ENCODE measurements around the gene DENND11. TPM values are rescaled to one million over a fixed set of nuclear protein-coding genes. Genes with fewer than 3 reads are reported as not detected.

Gene DENND11
- total and polyA plus RNA-seq, 9 of the 15 experiments (the other 6 are each of a cell fraction or from before 2014, with no cell fraction given) = 0.07 to 1.1 (median 0.36) TPM

DNA sequence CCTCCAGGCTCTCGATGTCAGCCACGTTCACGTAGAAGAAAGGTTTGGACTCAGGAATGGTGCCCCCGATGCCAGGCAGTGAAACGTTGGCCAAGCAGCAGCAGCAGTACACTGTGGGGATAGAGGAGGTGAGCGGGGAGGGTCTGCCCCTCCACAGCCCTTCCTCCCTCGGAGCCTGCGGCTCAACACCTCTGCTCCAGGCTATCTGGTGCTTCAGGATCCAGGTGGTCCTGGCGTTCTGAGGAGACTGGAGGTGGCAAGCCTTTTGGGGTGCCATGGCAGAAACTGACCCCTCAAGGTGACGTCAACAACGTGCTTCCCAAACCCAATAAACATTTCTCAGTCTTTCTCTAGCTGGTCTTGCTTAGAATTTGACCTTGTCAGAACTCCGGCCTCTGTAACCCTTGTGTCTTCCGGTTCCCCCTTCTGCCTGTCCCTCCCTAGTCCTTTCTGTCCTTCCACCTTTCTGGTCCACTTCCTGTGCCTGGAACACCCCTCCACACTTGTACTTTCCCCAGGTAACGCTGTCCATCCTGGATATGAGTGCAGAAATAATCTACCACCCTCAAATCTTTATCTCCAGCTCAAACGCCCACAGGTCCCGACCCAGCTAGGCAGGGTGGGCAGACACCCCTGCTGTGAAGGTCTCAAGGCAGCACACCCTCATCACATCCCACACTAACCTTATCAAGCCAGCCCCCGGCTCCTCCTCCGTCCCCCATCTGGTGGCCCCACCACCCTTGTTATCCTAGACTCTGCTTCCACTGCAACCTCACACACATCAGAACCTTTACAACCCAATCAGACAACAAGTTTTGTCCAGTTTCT lies 36.5 kb downstream of the DENND11 start:
- in situ Hi-C loops (cut with MboI) (no loop called here), intact Hi-C loops (cut with micrococcal nuclease) (no loop called here)
- WGBS (ENCODE audit: insufficient coverage, low coverage, missing lambda C conversion rate) = 19% methylated on average over 18 of the region's 18 CpGs
- ATAC-seq (peak; percentile 38), DNase-seq (ENCODE audit: extremely low read depth in 1 of 4, low spot score in 3 of 4) (peak in 2 of 4 experiments; percentile 31 to 40), FAIRE-seq (no peak)
- Histone ChIP-seq H4K20me1 (replicated peaks; ENCODE audit: control insufficient read depth, insufficient read depth, low read length) (no peaks in the 10 kb centered on the region), H3K4me1 (replicated peaks in 1 of 2; ENCODE audit: control insufficient read depth in 2 of 2, insufficient read depth in 2 of 2, low read length in 2 of 2) (peaks cover 4 to 15% of the 10 kb centered on the region in 2 experiments; a peak in 3 of 5 replicates), H3K9me1 (ENCODE audit: control insufficient read depth, insufficient read depth, low read length) (no peaks in the 10 kb centered on the region), H3K27me3 (ENCODE audit: control insufficient read depth in 2 of 2, insufficient read depth in 2 of 2, low read length in 2 of 2) (peaks cover 7 to 13% of the 10 kb centered on the region in 2 experiments; a peak in 4 of 5 replicates), H2AFZ (ENCODE audit: low read depth, low read length) (peak overlapping the region; percentile 25; the same call in 1 of the 2 replicates), H3K9me3 (replicated peaks; ENCODE audit: control insufficient read depth, insufficient read depth, low read depth, low read length) (no peaks in the 10 kb centered on the region), H3K27ac (ENCODE audit: extremely low read depth, low read depth, low read length) (no peak overlapping the region), H3K9ac (ENCODE audit: insufficient read depth in 1 of 2, low read depth in 2 of 2, low read length in 2 of 2) (peak overlapping the region in 1 of 2 experiments; percentile 12; a peak in 1 of 4 replicates), H3K4me2 (ENCODE audit: insufficient read depth, low read length) (no peak overlapping the region), H3K79me2 (ENCODE audit: control insufficient read depth, insufficient read depth, low read length) (no peaks in the 10 kb centered on the region), H3K4me3 (no peak overlapping the region), H3K36me3 (ENCODE audit: control insufficient read depth, insufficient read depth, low read length) (no peaks in the 10 kb centered on the region; the same call in 2 of the 3 replicates)
- ChIA-PET POLR2A (no interaction called here), CTCF (ENCODE audit: low intra/inter-chr PET ratio) (no interaction called here)
- BruUV-seq (replicated peaks) = no TSS peak
- TF ChIP-seq PCBP2 (IDR thresholded peaks at IDR 0.05; ENCODE audit: low read depth, low read length, poor library complexity, severe bottlenecking) (no peak), TAL1 (IDR thresholded peaks at IDR 0.05) (no peak), RBM22 (IDR thresholded peaks at IDR 0.05; ENCODE audit: low read depth, low read length, poor library complexity, severe bottlenecking) (no peak), YBX1 (IDR thresholded peaks at IDR 0.05) (no peak), RFX5 (IDR thresholded peaks at IDR 0.05; ENCODE audit: low read depth, low read length) (no peak), ZNF740 (CRISPR knock-in tag; IDR thresholded peaks at IDR 0.05) (no peak), ZNF740 (tag; IDR thresholded peaks at IDR 0.05) (no peak), ZBTB40 (IDR thresholded peaks at IDR 0.05) (peak; percentile 65), ZBTB40 (CRISPR knock-in tag; IDR thresholded peaks at IDR 0.05) (no peak)
- TF ChIP-seq, protein P1, sequence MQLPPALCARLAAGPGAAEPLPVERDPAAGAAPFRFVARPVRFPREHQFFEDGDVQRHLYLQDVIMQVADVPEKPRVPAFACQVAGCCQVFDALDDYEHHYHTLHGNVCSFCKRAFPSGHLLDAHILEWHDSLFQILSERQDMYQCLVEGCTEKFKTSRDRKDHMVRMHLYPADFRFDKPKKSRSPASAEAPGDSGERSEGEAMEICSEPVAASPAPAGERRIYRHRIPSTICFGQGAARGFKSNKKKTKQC (CRISPR knock-in tag; IDR thresholded peaks at IDR 0.05) = no peak
